ENCODE measurements around the gene MAN2A2. TPM values are rescaled to one million over a fixed set of nuclear protein-coding genes. Genes with fewer than 3 reads are reported as not detected.

MAN2A2 gene
- total RNA-seq, 1 experiment from 2014 or later: 64.9 TPM

DNA sequence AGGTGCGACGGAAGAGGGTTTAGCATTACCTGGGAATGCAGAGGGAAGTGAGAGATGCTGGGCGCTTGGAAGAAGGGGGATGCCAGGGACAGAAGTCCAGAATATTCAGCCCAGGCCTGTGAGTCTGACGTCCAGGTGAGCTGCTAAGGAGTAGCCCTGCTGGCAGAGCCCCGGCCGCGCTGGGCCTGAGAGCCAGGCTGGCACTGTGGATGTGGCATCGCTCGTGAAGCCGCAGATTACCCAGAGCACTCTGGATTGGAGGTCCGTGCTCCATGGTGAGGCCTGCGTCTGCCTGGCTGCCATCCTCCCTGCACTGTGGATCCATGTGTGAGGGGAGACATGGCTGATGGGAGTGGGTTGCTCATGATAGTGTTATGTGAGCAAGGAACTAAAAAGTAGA lies 14.5 kb downstream of the MAN2A2 start:
- POLR2A ChIA-PET: no interaction called here
- no peaks in the 10 kb centered on the region for H3K4me1 ChIP-seq
- H3K9me3 Mint-ChIP-seq (ENCODE audit: unreplicated experiment): no peaks in the 10 kb centered on the region
- H3K36me3 ChIP-seq (ENCODE audit: control insufficient read depth, insufficient read depth, low read length): no peaks in the 10 kb centered on the region
- BruUV-seq (replicated peaks): no TSS peak
- H3K9me3 ChIP-seq: no peaks in the 10 kb centered on the region
- DNase-seq: no peak
- H3K27me3 Mint-ChIP-seq (ENCODE audit: insufficient read depth, unreplicated experiment): no peaks in the 10 kb centered on the region
- TF ChIP-seq, protein P1, sequence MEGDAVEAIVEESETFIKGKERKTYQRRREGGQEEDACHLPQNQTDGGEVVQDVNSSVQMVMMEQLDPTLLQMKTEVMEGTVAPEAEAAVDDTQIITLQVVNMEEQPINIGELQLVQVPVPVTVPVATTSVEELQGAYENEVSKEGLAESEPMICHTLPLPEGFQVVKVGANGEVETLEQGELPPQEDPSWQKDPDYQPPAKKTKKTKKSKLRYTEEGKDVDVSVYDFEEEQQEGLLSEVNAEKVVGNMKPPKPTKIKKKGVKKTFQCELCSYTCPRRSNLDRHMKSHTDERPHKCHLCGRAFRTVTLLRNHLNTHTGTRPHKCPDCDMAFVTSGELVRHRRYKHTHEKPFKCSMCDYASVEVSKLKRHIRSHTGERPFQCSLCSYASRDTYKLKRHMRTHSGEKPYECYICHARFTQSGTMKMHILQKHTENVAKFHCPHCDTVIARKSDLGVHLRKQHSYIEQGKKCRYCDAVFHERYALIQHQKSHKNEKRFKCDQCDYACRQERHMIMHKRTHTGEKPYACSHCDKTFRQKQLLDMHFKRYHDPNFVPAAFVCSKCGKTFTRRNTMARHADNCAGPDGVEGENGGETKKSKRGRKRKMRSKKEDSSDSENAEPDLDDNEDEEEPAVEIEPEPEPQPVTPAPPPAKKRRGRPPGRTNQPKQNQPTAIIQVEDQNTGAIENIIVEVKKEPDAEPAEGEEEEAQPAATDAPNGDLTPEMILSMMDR (IDR thresholded peaks at IDR 0.05; ENCODE audit: insufficient read depth in 1 of 2, low read depth in 1 of 2, low read length in 1 of 2, severe bottlenecking in 1 of 2, unreplicated experiment in 1 of 2): no peak
- no peak overlapping the region for H3K4me3 ChIP-seq (ENCODE audit: low read depth, low read length)
- CTCF ChIA-PET: interaction anchor here (1.2 kb wide), 1 partner anchor 14 kb away, joined by 3 read pairs; no protein-coding TSS in a partner anchor
- peaks cover 31% of the 10 kb centered on the region for H3K36me3 Mint-ChIP-seq (ENCODE audit: insufficient read depth, unreplicated experiment)
- intact Hi-C loops (cut with micrococcal nuclease; ENCODE audit: unreplicated experiment): no loop called here
- no peaks in the 10 kb centered on the region for H3K27me3 ChIP-seq (replicated peaks; ENCODE audit: control insufficient read depth, insufficient read depth, low read length)
- no peak overlapping the region for H3K4me3 Mint-ChIP-seq (ENCODE audit: unreplicated experiment)
- no peak overlapping the region for H3K27ac Mint-ChIP-seq (ENCODE audit: unreplicated experiment)
- H3K4me1 Mint-ChIP-seq (ENCODE audit: low read depth, unreplicated experiment): no peaks in the 10 kb centered on the region

DNA sequence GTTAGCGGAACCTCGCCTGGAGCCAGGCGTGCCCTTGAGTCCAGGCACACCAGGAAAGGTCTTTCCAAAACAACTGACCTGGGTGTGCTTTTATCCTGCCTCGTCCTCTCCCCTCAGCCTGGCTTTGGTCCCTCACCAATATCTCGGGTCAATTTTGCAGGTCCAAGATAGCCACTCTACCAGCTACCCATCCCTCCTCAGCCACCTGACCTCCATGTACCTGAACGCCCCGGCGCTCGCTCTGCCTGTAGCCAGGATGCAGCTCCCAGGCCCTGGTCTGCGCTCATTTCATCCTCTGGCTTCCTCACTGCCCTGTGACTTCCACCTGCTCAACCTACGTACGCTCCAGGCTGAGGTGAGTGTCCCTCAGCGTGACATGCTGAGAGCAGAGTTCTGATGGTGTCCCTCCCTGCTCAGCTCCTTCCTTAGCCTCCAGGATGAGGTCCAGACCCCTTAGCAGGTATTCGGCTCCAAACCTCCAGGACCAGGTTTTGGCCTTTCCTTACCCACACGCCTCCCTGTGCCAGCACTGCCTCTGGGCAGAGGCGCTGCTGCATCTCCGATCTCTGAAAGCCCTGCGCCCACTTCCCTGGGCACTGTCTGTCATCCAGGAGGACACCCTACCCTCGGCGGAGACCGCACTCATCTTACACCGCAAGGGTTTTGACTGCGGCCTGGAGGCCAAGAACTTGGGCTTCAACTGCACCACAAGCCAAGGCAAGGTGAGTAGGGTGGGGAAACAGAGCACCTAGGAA lies 15.1 kb downstream of the MAN2A2 start:
- ChIA-PET CTCF (interaction anchor here (1.2 kb wide), 1 partner anchor 13 kb away, joined by 3 read pairs; no protein-coding TSS in a partner anchor), POLR2A (no interaction called here)
- H3K27me3 ChIP-seq (replicated peaks; ENCODE audit: control insufficient read depth, insufficient read depth, low read length): no peaks in the 10 kb centered on the region
- H3K4me1 ChIP-seq: no peaks in the 10 kb centered on the region
- Mint-ChIP-seq H3K27ac (ENCODE audit: unreplicated experiment) (no peak overlapping the region), H3K9me3 (ENCODE audit: unreplicated experiment) (no peaks in the 10 kb centered on the region), H3K4me1 (ENCODE audit: low read depth, unreplicated experiment) (no peaks in the 10 kb centered on the region), H3K27me3 (ENCODE audit: insufficient read depth, unreplicated experiment) (no peaks in the 10 kb centered on the region), H3K4me3 (ENCODE audit: unreplicated experiment) (no peak overlapping the region), H3K36me3 (ENCODE audit: insufficient read depth, unreplicated experiment) (peaks cover 31% of the 10 kb centered on the region)
- DNase-seq: no peak
- TF ChIP-seq, protein P1 (IDR thresholded peaks at IDR 0.05; ENCODE audit: insufficient read depth in 1 of 2, low read depth in 1 of 2, low read length in 1 of 2, severe bottlenecking in 1 of 2, unreplicated experiment in 1 of 2): no peak
- no peaks in the 10 kb centered on the region for H3K36me3 ChIP-seq (ENCODE audit: control insufficient read depth, insufficient read depth, low read length)
- no TSS peak for BruUV-seq (replicated peaks)
- H3K4me3 ChIP-seq (ENCODE audit: low read depth, low read length): no peak overlapping the region
- intact Hi-C loops (cut with micrococcal nuclease; ENCODE audit: unreplicated experiment): no loop called here
- H3K9me3 ChIP-seq: no peaks in the 10 kb centered on the region

DNA sequence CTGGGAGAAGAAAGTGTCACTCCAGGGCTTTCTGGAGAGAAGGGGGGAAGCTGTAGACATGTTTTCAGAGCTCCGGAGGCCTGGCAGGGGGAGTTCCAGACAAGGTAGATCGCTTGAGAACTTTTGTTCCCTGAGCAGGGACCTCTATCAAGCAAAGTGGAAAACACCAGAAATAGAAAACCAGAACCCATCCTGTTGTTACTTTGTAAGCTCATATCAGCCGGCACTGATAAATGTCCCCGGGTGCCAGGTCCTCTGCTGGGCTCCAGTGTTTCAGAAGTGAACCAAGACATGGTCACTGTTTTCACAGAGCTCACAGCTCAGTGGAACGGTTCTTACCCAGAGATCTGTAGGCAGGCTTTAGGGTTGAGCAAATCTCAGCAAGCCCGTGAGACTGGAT lies 15.7 kb downstream of the MAN2A2 start:
- peaks cover 25% of the 10 kb centered on the region for H3K36me3 Mint-ChIP-seq (ENCODE audit: insufficient read depth, unreplicated experiment)
- no peaks in the 10 kb centered on the region for H3K27me3 Mint-ChIP-seq (ENCODE audit: insufficient read depth, unreplicated experiment)
- POLR2A ChIA-PET: no interaction called here
- H3K9me3 Mint-ChIP-seq (ENCODE audit: unreplicated experiment): no peaks in the 10 kb centered on the region
- H3K27ac Mint-ChIP-seq (ENCODE audit: unreplicated experiment): no peak overlapping the region
- Histone ChIP-seq H3K4me3 (ENCODE audit: low read depth, low read length) (no peak overlapping the region), H3K4me1 (no peaks in the 10 kb centered on the region), H3K36me3 (ENCODE audit: control insufficient read depth, insufficient read depth, low read length) (no peaks in the 10 kb centered on the region), H3K27me3 (replicated peaks; ENCODE audit: control insufficient read depth, insufficient read depth, low read length) (no peaks in the 10 kb centered on the region), H3K9me3 (no peaks in the 10 kb centered on the region)
- intact Hi-C loops (cut with micrococcal nuclease; ENCODE audit: unreplicated experiment): no loop called here
- H3K4me1 Mint-ChIP-seq (ENCODE audit: low read depth, unreplicated experiment): no peaks in the 10 kb centered on the region
- no TSS peak for BruUV-seq (replicated peaks)
- CTCF ChIA-PET: no interaction called here
- no peak for DNase-seq
- no peak overlapping the region for H3K4me3 Mint-ChIP-seq (ENCODE audit: unreplicated experiment)
- TF ChIP-seq, protein P1 (IDR thresholded peaks at IDR 0.05; ENCODE audit: insufficient read depth in 1 of 2, low read depth in 1 of 2, low read length in 1 of 2, severe bottlenecking in 1 of 2, unreplicated experiment in 1 of 2): no peak

Data from Caco-2 (cell line).